ENCODE measurements around the gene SLC30A7. TPM values are rescaled to one million over a fixed set of nuclear protein-coding genes. Genes with fewer than 3 reads are reported as not detected.
"Not testable (repeated sequence)": the region's sequence is repeated elsewhere in the genome, so short reads cannot be mapped to it uniquely, and the experiment has no call there.

Gene SLC30A7
- total RNA-seq, 2 donors from 2014 or later = 27.5 to 29.7 TPM

DNA sequence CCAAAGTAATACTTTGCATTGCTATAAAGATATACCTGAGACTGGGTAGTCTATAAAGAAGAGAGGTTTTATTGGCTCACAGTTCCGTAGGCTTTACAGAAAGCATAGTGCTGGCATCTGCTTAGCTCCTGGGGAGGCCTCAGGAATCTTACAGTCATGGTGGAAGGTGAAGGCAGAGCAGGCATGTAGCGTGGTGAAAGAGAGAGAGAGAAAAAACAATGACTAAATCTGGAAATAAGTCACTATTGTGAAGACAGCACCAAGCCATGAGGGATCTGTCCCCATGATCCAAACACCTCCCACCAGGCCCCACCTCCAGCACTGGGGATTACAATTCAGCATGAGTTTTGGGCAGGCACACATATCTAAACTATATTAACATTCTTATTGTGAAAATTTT lies 30.4 kb downstream of the SLC30A7 start:
- DNase-seq (ENCODE audit: low spot score) = no peak
- intact Hi-C loops (cut with DNase I) = loop anchor here in 1 of 2 donors (5.0 kb wide), 1 partner anchor 361 kb away; no protein-coding TSS in a partner anchor

DNA sequence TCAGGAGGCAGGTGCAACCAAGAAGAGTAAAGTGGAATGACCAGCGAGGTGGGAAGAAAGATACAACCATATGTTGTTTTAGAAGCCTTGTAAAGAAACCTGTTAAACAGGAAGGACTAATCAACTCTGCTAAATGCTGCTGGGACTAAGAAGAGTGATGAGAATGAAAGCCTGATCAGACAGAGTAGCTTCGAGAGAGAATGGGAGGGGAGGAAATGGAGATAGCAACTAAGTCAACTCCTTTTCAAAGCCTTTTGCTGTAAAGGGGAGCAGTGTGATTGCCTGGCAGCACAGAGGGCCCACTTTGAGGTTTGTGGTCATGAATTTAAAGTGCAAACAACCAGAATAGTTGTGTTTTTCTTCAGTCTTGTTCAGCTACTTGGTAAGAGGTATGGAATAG lies 31.4 kb downstream of the SLC30A7 start:
- DNase-seq (ENCODE audit: low spot score) = no peak
- intact Hi-C loops (cut with DNase I) = loop anchor here in 1 of 2 donors (5.0 kb wide), 1 partner anchor 360 kb away; no protein-coding TSS in a partner anchor

DNA sequence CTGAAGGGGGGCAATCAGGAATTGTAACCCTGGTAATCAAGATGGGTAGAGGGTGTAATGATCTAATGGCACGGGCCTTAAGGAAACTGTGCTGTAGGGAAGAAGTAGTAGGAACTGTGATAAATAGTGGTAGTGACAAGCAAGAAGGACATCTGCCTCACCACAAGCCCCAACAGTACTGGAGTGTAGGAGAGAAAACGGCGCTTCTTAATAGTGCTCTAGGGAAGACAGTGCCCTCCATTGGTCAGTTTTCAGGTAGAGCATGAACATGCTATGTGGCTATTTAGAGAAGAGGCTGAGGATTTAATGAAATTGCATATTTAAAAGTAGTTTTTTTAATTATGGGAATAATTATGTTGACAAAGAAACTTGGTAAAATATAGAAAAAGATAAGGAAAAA lies 32.2 kb downstream of the SLC30A7 start:
- no peak for DNase-seq (ENCODE audit: low spot score)
- intact Hi-C loops (cut with DNase I) = loop anchor here in 1 of 2 donors (5.0 kb wide), 1 partner anchor 359 kb away; no protein-coding TSS in a partner anchor

DNA sequence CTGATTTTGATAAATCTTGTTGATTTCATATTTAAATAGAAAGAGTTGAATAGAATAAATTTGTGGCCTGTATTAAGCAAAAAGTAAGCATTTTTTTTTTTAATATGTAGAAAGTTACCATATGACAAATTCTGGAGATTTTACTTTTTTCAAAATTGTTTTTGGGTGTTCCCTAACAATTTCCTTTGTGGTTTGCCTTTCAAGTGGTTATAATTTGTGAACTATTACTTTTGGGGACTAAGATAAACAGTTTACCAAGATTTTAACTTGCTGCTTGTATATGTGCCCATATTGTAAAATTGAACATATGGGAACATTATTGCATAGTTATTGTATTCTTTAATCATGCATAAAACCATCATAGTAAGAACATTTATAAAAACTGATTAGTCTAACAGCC lies 34.6 kb downstream of the SLC30A7 start:
- DNase-seq (ENCODE audit: low spot score) = no peak
- intact Hi-C loops (cut with DNase I) = no loop called here

DNA sequence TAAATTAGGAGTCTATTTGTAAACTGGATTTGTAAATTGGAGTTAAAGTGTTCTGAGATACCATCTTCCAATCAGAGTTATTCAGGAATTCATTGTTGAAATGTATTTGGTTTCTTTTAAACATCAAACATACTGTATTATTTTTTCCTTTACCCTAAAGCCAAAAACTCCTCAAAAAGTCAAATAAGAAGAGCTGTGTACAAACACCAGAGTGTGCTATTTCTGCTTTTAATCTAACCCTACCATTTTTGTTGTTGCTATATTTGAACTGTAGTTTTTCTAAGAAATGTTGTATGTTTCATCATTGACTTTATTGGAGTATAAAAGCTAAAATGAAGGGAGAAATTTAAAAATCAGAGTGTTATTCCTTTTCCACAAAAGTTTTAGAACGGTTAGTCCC lies 35.8 kb downstream of the SLC30A7 start:
- DNase-seq (ENCODE audit: low spot score) = no peak
- intact Hi-C loops (cut with DNase I) = no loop called here

DNA sequence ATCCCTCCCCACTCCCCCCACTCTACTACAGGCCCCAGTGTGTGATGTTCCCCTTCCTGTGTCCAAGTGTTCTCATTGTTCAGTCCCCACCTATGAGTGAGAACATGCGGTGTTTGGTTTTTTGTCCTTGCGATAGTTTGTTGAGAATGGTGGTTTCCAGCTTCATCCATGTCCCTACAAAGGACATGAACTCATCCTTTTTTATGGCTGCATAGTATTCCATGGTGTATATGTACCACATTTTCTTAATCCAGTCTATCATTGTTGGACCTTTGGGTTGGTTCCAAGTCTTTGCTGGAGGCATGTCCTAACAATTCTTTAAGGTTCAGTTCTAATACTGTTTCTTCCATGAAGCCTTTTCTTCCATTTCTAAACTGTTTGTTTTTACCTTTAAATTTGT lies 37.7 kb downstream of the SLC30A7 start:
- DNase-seq (ENCODE audit: low spot score); intact Hi-C loops (cut with DNase I): not testable (repeated sequence)

DNA sequence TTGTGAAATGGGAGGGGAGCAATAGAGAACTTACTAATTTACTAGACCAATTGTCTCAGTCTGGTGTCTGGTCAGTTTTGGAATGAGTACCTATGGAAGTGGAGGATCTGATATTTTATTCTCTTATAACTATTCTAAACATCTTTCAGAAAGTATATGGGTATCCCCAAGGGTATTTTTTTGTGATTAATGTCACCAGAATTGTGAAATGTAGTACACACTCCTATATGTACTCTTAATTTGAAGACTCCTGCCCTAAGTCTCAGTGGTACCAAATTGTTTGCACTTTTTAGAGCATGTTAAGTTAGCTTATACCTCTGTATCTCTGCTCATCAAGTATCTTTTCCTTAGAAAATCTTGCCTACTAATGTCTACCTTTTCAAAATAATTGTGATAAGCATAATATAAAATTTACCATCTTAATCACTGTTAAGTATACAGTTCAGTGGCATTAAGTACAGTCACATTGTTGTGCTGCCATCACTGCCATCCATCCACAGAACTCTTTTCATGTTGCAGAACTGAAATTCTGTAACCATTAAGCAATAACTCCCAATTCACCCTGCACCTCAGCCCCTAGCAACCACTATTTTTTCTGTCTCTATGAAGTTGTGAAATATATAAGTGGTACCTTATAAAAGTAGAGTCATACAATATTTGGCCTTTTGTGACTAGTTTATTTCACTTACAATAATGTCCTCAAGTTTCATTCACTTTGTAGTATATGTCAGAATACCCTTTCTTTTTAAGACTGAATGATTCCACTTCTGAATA lies 40.5 kb downstream of the SLC30A7 start:
- intact Hi-C loops (cut with DNase I) = no loop called here
- DNase-seq (ENCODE audit: low spot score) = no peak

DNA sequence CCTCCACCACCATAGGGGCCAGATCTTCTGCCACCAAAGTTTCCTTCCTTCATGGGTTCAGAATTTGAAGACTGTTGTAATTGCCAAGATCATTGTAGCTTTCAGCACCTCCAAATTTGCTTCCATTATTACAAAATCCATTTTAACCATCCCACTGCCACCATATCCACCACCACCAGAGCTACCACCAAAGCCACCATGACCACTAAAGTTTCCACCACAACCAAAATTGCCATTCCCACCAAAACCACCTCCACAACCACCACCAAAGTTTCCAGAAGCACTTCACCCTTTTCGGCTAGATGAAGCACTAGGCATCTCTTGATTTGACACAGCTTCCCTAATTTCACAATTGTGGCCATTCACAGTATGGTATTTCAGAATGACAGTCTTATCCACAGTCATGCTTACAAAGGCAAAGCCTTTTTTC lies 45.2 kb downstream of the SLC30A7 start:
- intact Hi-C loops (cut with DNase I) = no loop called here
- DNase-seq (ENCODE audit: low spot score) = no peak

DNA sequence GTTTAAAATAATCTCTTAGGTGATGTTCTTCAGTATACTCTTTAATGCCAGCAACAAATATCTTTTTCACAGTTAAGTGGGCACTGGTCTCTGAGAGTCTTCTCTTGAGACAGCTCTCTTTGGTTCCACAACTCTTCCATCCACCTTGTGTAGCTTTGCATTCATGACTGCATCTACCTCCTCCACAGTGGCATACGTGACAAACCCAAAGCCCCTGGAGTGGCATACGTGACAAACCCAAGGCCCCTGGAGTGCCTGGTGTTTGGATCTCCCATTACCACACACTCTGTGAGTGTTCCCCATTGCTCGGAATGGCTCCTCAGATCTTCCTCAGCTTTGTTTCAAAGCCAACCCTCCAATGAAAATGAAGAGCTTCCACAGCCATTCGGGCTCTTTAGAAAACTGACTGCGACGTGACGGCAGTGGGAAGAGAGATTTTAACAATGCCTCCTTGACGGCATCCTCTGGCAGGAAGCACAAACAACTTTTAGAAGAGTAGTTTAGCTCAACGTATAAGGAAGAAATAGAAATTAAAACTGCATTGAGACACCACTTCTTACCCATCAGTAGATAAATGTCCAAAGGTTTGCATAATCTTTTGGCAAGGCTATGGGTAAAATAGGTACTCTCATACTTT lies 45.8 kb downstream of the SLC30A7 start:
- intact Hi-C loops (cut with DNase I) = no loop called here
- no peak for DNase-seq (ENCODE audit: low spot score)

DNA sequence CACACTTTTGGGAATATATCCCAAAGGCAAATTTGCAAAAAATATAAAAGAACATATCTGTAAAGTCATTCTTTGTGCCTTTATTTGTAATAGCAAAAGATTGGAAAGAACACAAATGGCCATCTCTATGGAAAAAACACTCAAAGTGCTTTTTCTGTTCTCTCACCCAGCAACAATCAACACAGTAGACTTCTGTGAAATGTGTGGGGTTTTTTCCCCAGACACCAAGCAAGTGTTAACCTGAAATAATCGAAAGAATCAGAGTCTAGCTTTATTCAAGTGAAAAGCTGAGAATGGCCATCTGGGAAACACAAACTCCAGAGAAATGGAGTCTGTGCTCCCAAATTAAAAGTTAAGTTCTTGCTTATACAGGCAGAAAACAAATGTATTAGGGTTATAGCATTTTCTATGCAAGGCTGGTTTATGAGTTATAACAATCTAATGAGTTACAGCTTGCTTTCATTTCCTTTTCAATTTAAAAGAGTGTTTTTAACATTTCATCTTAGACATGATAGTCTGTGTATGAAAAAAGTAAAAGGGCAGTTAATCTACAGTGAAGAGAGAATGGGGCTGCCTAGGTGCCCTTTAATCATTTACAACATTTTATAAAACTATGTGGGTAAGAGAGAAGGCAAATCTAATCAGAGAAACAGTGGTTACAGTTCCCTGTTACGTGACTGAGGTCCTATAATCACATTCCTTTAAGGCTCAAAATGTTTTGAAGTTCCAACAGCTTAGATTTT lies 46.6 kb downstream of the SLC30A7 start:
- intact Hi-C loops (cut with DNase I) = no loop called here
- no peak for DNase-seq (ENCODE audit: low spot score)

DNA sequence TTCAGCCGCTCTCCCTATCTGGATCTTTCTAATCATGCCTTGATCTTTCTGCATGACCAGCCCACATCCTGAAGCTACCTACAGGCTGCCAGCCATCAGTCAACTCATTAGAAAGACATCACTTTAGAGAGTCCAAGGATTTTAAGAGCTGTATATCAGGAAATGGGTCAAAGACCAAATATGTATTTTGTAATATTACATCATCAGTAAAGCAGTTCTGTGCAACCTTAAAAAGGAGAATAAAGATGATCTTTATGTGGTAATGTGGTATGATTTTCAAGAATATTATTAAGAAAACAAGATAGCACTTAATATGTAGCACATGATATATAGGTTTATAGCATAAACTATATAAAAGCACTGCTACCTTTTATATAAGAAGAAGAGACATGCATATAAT lies 47.6 kb downstream of the SLC30A7 start:
- intact Hi-C loops (cut with DNase I) = no loop called here
- no peak for DNase-seq (ENCODE audit: low spot score)

DNA sequence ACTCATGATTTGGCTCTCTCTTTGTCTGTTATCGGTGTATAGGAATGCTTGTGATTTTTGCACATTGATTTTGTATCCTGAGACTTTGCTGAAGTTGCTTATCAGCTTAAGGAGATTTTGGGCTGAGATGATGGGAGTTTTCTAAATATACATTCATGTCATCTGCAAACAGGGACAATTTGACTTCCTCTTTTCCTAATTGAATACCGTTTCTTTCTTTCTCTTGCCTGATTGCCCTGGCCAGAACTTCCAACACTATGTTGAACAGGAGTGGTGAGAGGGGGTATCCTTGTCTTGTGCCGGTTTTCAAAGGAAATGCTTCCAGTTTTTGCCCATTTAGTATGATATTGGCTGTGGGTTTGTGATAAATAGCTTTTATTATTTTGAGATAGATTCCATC lies 50.2 kb downstream of the SLC30A7 start:
- intact Hi-C loops (cut with DNase I); DNase-seq (ENCODE audit: low spot score): not testable (repeated sequence)

DNA sequence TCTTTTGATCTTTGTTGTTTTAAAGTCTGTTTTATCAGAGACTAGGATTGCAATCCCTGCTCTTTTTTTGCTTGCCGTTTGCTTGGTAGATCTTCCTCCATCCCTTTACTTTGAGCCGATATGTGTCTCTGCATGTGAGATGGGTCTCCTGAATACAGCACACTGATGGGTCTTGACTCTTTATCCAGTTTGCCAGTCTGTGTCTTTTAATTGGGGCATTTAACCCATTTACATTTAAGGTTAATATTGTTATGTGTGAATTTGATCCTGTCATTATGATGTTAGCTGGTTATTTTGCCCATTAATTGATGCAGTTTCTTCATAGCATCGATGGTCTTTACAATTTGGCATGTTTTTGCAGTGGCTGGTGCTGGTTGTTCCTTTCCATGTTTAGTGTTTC lies 51.9 kb downstream of the SLC30A7 start:
- intact Hi-C loops (cut with DNase I) = not testable (repeated sequence)

DNA sequence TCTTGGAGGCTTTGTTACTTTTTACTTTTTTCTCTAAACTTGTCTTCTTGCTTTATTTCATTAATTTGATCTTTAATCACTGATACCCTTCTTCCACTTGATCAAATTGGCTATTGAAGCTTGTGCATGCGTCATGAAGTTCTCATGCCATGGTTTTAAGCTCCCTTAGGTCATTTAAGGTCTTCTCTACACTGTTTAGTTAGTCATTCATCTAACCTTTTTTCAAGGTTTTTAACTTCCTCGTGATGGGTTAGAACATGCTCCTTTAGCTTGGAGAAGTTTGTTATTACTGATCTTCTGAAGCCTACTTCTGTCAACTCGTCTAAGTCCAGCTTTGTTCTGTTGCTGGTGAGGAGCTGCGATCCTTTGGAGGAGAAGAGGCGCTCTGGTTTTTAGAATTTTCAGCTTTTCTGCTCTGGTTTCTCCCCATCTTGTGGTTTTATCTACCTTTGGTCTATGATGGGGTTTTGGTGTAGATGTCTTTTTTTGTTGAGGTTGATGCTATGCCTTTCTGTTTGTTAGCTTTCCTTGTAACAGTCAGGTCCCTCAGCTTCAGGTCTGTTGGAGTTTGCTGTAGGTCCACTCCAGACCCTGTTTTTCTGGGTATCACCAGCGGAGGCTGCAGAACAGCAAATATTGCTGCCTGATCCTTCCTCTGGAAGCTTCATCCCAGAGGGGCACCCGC lies 53.0 kb downstream of the SLC30A7 start:
- intact Hi-C loops (cut with DNase I) = not testable (repeated sequence)

More for the DNA sequence above, 51.9 kb downstream of the SLC30A7 start:
- DNase-seq (ENCODE audit: low spot score) = not testable (repeated sequence)

DNA sequence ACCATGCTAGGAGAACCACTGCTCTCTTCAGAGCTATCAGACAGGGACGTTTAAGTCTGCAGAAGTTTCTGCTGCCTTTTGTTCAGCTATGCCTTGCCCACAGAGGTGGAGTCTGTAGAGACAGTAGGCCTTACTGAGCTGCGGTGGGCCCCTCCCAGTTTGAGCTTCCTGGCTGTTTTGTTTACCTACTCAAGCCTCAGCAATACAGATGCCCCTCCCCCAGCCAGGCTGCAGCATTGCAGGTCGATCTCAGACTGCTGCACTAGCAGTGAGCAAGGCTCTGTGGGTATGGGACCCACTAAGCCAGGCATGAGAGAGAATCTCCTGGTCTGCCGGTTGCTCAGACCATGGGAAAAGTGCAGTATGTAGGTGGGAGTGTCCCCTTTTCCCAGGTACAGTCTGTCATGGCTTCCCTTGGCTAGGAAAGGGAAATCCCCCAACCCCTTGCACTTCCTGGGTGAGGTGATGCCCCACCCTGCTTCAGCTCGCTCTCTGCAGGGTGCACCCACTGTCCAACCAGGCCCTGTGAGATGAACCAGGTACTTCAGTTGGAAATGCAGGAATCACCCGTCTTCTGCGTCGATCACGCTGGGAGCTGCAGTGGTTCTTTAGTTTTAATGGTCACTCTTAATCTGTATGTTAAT lies 53.7 kb downstream of the SLC30A7 start:
- DNase-seq (ENCODE audit: low spot score) = peak; percentile 80
- intact Hi-C loops (cut with DNase I) = not testable (repeated sequence)

More for the DNA sequence above, 53.0 kb downstream of the SLC30A7 start:
- DNase-seq (ENCODE audit: low spot score) = not testable (repeated sequence)

DNA sequence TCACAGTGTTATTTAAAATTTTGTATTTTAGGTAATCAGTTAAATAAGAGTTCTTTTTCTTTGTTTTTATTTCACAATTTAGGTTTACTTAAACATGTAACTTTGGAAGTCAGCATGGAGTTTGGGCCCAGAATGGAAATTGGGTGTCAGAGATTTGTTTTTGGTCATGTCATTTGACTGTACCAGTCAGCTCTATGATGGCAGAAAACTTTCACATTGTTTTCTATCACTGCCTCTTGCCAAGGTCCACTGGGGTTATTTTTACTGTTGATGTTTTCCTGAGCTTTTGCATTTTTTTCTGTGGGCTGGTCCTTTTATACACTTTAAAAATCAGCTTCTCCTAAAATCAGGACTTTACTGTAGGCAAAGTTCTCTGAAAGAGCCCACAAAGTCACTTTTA lies 54.4 kb downstream of the SLC30A7 start:
- no peak for DNase-seq (ENCODE audit: low spot score)
- intact Hi-C loops (cut with DNase I) = no loop called here

DNA sequence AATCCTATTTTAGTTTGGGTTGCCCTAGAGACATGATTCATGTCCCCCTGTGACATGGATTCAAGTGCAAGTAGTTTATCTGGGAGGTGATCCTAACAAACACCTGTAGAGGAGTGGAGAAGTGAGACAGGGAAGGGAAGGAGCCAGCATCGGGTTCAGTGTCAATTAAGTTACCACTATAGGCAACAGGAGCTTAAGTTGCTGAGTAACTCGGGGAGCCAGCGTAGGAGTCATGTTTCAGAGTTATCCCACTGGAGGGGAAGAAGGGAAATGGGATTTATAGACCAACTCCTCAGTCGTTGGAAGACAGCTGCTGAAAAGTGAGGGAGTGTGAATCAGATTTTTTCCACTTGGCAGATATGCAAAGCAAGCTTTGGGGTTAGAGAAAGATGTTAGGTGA lies 54.9 kb downstream of the SLC30A7 start:
- intact Hi-C loops (cut with DNase I) = no loop called here
- DNase-seq (ENCODE audit: low spot score) = no peak

DNA sequence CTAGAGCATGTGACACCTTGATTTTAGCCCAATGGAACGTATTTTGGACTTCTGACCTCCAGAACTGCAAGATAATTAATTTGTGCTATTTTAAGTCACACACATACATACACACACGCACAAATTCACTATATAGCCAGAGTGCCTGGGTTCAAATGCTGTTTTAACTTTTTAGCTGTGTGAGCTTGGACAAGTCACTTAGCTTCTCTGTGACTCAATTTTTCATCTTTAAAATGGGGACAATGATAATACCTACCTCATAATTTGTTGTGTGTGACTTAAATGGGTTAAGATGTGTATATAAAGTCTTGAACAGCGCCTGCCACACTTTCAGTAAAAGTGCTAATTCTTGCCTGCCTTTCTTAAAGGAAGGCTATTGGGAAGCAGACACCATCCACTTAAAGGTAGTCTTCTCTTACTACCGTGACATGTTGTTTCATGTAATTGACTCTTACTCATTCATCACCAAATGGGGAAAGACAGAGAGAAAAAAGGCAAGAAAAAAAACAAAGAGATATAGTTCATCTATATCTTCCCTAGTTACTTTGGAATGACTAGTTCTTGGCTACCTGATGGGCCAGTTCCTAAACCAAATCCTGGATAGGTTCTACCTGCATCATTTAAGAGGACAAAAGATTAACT lies 56.3 kb downstream of the SLC30A7 start:
- DNase-seq (ENCODE audit: low spot score) = no peak
- intact Hi-C loops (cut with DNase I) = no loop called here
